HG03064 (cell line): ENCODE data around the gene P2RX2.

Experiments used
- ATAC-seq: cut with Tn5 transposase; IDR thresholded peaks from one replicate; pipeline ENCODE4 v1.9.1; 2021; ENCODE audit warnings: low read depth; ENCODE audit not compliant: unreplicated experiment

P2RX2 gene

DNA sequence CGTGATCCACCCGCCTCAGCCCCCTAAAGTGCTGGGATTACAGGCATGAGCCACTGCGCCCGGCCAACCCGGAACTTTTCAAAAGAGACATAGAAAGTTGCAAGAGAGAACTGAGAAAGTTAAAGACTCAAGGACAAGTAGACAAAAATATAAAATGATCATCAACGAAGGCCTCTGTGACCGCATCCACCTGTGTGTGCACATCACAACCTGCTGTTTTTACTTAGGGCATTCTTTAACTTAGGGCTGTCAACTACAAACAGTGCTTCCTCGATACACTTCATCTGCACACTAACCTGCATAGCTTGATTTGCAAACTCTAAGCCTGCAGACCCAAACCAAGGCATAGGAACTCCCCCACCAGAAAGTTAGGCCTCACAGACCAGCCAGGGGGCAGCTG lies 14.8 kb downstream of the P2RX2 start:
- ATAC-seq: no peak

DNA sequence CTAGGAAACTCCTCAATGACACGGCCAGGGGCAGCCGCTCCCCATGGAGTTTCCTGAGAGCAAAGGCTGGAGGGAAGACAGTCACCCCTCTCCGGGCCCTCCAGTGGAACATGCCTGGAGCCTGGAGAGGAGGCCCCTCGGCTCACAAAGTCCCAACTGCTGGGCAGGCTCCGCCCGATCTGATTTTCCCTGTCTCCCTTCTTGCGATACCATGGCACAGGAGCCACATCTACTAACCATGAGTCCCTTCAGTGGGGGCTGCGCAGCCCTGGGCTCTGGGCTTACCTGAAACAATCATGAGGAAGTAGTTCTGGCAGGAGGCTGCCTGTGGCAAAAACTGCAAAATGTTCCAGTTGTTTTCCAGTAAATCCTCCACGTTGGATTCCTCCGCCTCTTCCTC lies 15.3 kb downstream of the P2RX2 start:
- no peak for ATAC-seq

DNA sequence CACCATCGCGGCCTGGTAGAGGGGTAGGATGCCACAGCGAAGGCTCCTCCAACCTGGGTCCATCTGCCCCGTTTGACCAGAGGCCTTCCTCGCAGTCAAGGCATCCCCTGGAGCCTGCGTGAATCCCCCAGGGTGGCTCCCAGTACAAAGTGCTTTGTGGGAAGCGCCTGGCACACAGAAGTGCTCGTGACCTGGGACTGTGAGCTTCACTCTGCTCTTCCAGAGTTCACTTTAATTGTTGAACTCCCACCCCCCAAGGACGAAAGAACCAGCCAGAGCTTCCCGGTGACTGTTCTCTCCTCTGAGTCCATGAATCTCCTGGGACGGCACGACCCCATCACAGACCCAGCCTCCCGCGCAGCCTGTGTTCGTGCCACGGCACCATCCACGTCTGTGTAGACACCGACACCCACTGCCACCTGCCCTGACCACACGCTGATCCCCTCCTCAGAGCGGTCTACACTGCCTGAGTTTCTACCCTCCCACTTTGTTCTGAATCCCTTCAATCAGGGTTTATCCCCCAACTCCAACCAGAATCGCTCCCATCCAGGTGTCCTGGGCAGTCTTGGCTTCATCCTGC lies 15.9 kb downstream of the P2RX2 start:
- no peak for ATAC-seq

- no peak for ATAC-seq
Measured at GRCh38 chr12:132635076-132635955, 16.7 kb downstream of the P2RX2 start.

DNA sequence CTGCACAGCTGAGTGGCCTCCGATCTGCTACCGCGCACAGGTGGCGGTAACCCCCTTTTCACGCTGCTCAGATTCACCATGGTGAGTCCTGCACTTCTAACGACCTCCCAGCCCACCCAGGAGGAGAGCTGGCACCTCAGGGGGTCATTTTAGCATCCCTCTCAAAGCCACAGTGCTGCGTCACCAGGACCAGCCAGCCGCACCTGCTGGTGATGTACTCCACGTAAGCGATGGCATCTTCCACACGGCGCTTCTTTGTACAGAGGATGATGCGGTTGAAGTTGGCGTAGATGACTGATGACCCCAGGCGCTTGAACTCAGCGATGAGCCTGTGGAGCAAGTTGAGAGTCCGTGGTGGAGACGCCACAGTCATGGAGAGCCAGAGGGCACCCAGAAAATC lies 19.2 kb downstream of the P2RX2 start:
- ATAC-seq: no peak

DNA sequence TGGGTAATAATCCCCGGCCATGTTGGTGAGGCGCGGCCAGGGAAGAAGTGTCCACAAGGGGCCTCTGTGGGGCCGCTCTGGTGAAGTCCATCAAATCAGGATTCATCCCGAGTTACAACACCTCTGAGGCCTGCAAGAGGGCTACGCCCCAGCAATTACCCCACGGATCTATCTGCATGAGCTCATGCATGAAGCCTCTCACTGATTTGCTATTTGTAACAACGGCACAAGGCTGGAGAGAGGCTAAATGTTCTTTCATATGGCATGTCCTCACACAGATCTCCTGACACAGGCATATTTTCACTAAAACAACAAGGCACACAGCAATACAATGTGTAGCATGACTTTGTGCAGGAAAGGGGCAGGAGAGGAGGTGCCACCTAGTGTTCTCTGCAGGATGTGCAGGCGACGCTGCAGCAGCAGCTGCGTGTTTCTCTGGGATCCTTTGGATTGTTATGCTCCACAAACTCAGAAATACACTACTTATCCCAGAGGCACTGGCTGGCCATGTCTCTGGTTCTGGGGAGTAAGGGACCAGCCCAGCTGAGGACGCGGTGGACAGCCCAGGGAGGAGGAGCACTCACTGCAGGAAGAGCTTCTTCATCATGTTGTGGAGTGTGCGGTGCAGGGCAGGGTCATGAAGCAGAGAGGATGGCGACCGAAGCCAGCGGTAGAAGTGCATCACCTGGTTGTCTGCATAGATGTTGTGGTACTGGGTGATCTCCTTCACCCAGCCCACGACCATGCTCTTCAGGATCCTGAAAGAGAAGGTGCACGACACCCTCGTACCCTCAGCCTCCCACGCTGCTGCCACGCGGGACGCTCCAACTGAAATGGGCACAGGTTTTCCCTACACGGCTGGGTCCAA lies 20.2 kb downstream of the P2RX2 start:
- ATAC-seq: no peak

- no peak for ATAC-seq
Measured at GRCh38 chr12:132639956-132640520, 21.5 kb downstream of the P2RX2 start.

DNA sequence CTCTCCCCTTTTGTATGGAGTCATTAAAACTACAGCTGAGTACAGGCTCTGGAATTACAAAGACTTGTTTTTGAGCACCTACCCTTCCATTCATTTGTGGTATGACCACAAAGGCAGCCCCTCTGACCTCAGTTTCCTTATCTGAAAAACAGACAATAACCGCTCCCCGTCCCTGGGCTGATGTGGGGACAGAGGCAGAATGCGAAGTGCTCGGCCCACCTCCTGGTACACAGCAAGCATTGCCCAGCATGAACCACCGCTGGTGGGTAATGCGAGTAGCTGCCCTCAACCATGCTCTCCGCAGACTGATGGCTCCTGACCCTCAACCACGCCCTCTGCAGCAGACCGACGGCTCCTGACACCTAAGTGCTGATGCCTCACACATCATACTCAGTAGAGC lies 22.4 kb downstream of the P2RX2 start:
- no peak for ATAC-seq

GRCh38 chr12:132641811-132642650 lies 23.5 kb downstream of the P2RX2 start:
- ATAC-seq: no peak

GRCh38 chr12:132642846-132643835 lies 24.6 kb downstream of the P2RX2 start:
- ATAC-seq: no peak

GRCh38 chr12:132646850-132647249 lies 28.3 kb downstream of the P2RX2 start:
- no peak for ATAC-seq

- no peak for ATAC-seq
Measured at GRCh38 chr12:132647858-132648257, 29.3 kb downstream of the P2RX2 start.

GRCh38 chr12:132648616-132649225 lies 30.1 kb downstream of the P2RX2 start:
- ATAC-seq: no peak

GRCh38 chr12:132649226-132649945 lies 30.8 kb downstream of the P2RX2 start:
- ATAC-seq: no peak

- no peak for ATAC-seq
Measured at GRCh38 chr12:132651444-132652100, 33.0 kb downstream of the P2RX2 start.

GRCh38 chr12:132653567-132654290 lies 35.2 kb downstream of the P2RX2 start:
- ATAC-seq: no peak
